ENCODE measurements around the gene PDE11A.
"Not testable (repeated sequence)": the region's sequence is repeated elsewhere in the genome, so short reads cannot be mapped to it uniquely, and the experiment has no call there.

PDE11A gene

DNA sequence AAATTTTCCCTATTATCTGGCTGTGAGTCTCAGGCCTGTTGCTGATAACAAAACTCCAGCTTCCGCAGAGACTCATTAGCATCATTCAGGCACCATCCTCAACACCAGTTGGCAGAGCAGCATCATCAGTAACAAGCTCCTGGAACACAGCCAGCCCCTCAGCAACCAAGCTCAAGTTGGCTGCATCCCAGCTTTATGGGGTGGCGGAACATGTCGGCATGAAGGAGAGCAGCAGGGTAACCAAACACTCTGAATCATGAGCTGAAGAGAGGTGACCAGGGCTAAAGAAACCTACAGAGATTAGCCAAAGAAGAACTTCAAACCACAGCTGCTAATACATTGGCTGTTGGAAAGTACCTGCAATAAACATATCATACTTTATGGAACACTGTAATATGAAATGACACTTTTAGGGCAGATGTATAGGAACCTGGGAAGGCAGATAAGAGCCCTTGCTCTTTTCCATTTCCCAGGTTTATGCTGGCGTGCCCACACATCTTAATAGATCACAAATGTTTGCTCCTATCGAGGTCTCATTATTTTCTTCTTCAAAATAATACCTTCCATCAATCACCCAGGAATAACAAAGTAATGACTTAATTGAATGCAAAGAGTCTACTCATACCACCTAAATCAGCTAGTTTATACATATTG is 63.8 kb downstream of the PDE11A start:
- DNase-seq (ENCODE audit: low spot score), result peak; percentile 21

DNA sequence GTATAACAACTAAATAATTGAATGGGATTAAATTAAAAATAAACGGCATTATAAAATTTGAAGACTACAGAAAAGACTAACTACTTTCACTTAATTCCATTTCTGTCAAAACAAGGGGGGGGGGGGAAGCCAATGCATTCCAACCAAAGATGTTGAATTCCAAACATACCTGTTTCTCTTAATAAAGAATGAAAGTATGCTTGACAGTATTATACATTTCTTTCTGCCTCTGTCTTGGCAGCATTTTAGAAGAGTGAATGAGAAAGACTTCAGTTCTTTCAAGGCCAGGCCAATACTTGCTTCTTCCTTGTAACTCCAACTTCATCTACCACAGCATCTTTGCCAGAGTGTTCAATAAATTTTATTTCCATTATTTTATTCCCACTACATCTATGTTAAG is 65.9 kb downstream of the PDE11A start:
- no peak for DNase-seq (ENCODE audit: low spot score)

DNA sequence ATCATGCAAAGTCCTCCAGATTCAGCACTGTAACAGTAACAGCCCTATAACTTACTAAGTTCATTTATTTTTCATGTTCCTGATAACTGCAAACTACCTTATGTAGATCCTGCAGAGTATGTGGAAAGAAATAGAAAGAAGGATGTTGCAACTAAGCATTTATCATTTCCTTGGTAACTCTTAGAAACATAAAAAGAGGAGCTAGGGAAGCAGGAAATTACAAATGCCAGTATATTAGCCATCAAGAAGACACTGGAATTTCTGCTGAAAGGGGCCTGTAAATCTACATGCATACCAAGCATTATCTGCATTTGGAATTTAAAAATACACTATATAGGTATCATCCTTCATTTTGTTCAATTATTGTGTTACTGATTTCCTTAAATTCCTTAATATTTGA is 66.8 kb downstream of the PDE11A start:
- DNase-seq (ENCODE audit: low spot score), result peak; percentile 19

DNA sequence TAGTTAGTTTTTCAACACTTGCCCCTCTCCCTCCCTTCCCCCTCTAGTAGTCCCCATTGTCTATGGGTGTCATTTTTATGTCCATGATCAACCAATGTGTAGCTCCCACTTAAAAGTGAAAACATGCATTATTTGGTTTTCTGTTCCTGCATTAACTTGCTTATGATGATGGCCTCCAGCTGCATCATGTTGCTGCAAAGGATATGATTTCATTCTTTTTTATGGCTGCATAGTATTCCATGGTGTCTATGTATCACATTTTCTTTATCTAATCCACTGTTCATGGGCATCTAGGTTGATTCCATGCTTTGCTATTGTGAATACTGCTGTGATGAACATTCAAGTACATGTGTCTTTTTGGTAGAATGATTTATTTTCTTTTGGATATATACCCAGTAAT is 70.5 kb downstream of the PDE11A start:
- no peak for DNase-seq (ENCODE audit: low spot score)

DNA sequence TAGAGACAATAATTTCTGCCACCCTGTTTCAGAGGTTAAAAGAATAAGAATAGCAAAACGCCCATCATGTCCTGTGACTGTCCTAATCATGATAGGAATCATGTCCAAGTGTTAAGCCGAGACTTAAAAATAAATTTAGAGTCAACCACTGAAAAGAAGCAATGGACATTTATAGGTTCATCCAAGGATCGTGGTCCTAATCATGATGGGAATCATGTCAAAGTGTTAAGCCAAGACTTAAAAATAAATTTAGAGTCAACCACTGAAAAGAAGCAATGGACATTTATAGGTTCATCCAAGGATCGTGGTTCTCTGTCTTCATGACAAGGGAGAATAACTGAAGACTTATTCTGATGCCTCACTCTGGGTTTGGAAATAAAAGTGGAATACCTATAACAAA is 73.6 kb downstream of the PDE11A start:
- no peak for DNase-seq (ENCODE audit: low spot score)

DNA sequence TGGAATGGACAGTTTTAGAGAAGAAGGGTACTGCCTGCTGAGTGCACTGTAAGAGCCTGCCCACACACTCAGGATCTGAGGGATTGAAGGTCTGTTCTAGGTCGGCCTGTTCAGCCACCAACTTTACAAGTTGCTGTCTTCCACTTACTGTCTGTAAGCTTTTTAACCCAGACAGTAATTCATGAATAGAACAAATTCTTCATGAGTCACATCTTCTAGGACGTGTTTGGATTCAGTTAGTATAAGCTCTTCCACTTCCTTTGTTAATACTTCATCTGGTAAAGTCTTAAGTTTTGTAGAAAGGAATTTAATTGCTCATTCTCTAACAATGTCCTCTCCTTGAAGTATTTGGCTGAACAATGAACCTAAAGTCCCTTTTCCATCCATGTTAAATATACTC is 74.6 kb downstream of the PDE11A start:
- peak; percentile 56 for DNase-seq (ENCODE audit: low spot score)

DNA sequence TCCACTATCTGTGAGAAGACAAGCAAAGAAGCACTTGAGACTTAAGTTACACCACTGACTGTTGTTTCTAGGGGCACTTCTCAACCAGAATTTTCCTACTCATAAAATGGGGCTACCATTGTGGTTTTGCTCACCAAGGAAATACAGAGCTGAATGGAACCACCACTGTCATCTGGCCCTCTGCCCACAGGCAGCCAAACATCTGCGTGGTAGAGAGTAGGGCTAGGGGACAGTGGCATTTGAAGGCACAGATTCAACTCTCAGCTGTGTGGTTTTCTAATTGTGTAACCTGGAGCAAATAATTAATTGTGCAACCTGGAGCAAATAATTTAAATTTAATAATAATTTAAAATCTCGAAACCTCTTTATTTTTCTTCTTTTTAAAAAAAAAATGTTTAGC is 79.6 kb downstream of the PDE11A start:
- no peak for DNase-seq (ENCODE audit: low spot score)

DNA sequence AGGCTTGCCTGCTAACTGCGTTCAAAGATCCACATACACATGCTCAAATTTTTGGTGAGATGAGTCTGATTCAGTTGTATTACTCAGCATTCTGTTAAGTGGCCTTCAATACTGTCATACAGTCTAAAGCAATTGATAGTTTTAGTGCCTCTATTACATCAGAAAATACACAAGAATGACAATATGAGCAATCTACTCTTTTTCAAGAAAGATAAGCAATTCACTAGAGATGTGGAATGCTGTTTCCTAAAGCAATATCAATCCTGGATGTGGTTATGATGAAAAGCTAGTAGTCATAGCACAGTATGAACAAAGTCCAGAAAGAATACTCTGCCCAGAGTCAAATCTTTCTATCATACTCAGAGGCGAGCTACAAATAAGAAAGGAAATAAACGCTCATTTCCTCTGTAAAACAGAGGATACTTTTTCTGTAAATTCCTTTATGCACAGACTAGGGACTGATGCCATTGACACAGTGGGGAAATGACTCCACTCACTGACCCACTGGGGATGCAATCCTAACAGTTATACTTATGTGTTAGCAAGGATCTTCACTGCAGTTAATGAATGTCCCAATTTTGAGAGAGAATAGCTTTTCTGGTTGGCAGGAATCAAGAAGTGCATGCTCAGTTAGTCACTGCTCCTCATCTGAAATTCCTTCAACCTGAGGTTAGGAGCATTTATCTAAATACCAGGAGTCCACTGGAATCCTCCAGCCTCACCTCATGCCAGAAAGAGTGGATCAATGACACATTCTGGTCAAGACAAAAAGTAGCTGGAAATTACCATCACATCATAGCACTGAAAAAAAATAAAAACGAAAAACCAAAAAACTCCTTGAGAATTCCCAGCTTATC is 83.3 kb downstream of the PDE11A start:
- DNase-seq (ENCODE audit: low spot score), result peak; percentile 76

DNA sequence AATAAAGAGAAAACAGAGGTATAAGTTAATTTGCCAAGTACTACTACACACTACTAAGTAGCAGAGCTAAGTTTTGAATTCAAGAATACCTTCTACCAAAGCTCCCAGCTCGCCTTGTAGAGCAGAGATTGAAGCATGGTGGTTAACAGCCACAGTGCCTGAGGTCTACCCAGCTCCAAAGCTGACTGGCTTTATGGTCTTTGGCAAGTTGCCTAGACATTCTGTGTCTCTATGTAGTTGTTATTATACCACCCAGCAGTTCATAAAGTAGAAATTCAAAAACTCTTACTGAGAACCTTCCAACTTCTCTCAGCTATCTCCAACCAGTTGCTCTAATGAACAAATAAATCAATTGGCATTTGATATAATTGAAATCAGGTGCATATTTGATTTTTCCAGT is 87.8 kb downstream of the PDE11A start:
- no peak for DNase-seq (ENCODE audit: low spot score)

DNA sequence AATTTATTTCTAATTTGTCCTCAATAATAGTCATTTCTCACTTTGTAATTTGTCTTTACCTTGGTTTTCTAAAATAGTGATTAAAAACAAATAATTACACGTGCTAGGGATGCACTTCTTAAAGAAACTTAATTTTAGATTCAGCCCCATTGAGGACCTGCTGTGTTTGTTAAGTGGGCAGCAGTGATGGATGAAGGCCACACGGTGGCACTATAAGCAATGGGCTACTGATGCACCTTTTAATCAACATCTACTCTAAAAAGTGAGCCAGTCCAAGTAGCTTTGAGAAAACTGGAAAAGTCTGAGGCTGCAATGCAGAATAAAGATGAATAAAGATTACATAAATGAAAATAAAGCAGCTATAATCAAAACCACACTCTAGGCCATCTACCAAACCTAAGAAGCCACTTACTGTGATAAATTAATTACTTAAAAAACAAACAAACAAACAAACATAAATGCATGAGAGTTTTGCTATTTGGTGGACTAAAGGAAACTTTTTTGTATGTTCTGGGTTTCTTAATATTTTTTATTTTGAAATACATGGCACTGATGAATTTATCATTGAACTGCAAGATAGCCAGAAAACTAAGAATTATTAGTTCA is 89.3 kb downstream of the PDE11A start:
- DNase-seq (ENCODE audit: low spot score), result peak; percentile 76

DNA sequence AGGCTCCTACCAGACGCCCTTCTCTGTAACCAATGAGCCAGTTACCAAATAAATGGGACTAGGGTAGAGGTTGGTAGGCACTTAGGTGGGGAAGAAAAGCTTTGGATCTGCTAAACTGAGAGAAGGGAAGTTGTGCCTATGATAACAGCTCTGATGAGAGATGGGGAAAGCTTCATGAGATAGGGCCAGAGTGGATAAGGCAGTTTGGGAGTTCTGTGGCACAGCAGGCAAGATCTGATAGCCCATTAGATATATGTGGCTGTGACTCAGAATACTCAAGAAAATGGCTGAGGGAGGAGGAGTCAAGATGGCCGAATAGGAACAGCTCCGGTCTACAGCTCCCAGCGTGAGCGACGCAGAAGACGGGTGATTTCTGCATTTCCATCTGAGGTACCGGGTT is 99.8 kb downstream of the PDE11A start:
- DNase-seq (ENCODE audit: low spot score), result no peak

DNA sequence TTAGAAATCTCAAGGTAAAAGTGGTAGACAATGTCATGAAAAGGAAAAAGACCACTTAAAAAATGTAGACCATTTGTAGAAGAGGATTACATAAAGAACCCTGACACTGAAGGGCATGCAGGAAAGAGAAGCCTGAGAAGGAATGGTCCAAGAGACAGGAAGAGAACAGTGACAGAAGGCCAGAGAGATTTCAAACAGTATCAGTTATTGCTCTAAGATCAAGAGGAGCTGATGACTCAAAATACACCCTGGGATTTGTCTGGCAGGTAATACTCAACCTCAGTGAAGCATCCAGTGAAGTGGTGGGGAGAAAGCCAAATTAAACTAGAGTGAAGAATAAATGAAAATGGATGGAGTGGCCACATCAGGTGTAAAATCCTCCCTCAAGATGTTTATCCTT is 100.5 kb downstream of the PDE11A start:
- DNase-seq (ENCODE audit: low spot score), result no peak

DNA sequence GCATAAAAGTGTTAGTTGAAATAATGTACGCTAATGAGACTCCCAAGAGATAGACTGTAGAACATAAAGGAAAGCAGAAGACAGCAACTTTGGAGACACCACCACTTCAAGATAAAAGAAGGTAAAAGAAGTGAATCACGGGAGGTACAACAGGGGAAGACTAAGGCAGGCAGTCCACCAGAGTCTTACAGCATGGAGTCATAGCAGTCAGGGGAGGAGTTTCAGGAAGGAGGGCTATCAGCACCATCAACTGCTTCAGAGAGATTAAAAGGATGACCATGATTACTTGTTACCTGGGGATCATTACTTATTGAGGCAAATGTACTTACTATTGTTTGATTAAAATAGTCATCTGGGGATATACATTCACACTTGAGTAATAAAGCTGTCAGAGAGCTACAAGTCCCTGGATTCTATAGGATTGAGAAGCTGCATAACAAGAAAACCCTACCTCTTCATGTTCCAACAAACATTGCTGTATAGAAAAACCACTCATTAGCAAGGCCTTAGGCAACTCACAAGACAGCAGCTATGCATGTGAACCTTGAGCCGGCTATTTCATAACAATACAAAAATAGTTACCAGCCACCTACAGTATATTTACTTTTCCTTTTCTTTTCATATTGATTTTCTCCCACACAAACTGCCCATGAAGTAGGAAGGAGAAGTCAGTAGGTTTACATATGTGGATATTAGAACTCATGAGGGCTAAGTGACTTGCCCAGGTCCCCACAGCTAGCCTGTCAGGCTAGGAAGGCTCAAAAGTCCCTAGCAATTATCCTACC is 101.7 kb downstream of the PDE11A start:
- no peak for DNase-seq (ENCODE audit: low spot score)

DNA sequence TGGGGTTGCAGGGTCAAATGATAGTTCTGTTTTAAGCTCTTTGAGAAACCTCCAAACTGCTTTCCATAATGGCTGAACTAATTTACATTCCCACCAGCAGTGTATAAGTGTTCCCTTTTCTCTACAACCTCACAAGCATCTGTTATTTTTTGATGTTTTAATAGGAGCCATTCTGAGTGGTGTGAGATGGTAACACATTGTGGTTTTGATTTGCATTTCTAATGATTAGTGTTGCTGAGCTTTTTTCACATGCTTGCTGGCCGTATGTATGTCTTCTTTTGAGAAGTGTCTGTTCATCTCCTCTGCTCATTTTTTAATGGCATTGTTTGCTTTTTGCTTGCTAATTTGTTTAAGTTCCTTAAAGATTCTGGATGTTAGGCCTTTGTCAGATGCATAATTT is 107.7 kb downstream of the PDE11A start:
- no peak for DNase-seq (ENCODE audit: low spot score)

DNA sequence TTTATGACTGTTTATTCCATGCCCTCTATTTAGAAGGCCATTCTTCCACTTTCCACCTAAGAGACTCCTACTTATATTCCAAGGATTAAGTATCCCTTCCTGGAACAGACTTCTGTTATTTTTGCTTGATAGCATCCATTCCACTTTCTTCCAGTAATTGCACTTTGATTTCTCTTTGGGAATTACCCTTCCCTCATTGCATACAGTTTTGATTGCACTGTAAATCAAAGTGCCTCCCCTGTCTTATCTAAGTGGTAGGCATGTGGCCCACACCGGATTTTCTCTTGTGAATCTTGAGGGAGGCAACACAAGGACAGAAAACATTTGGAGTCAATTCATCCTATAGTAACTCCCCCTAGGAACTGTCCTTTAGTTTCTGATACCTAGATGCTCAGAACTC is 120.4 kb downstream of the PDE11A start:
- DNase-seq (ENCODE audit: low spot score), result no peak

DNA sequence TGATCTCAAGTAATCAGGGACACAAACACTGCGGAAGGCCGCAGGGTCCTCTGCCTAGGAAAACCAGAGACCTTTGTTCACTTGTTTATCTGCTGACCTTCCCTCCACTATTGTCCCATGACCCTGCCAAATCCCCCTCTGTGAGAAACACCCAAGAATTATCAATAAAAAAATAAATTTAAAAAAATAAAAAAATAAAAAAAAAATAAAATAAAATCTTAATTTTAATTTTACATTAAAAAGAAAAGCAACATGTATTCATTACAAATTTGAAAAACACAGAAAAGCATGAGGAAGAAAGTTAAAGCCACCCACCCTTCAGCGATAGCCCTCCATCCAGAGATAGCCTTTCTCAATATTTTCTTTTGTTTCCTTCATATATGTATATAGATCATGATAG is 125.0 kb downstream of the PDE11A start:
- not testable (repeated sequence) for DNase-seq (ENCODE audit: low spot score)

DNA sequence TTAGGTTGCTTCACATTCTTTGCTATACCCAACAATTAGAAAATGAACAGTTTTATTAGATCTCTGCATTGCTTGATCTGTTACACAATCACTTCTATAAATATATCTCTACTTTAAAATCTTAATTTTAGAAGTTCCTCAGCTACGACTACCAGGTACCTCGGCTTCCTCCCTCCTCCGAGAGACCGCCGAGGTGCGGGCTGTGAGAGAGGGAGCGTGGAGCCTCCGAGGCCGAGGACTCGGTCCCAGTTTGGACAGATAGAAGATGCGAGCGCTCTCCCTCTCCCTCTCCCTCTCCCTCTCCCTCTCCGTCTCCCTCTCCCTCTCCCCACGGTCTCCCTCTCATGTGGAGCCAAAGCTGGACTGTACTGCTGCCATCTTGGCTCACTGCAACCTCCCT is 128.0 kb downstream of the PDE11A start:
- not testable (repeated sequence) for DNase-seq (ENCODE audit: low spot score)

DNA sequence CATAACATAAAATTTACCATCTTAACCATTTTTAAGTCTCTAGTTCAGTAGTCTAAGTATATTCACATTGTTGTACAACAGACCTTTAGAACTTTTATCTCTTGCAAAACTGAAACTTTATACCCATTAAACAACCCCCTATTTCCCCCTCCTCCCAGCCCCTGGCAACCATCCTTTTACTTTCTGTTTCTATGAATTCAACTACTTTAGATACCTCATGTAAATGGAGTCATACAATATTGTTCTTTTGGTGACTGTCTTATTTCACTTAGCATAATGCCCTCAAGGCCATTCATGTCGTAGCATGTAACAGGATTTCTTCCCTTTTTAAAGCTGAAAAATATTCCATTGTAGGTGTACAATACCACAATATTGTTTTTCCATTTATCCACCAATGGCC is 129.8 kb downstream of the PDE11A start:
- DNase-seq (ENCODE audit: low spot score), result no peak

DNA sequence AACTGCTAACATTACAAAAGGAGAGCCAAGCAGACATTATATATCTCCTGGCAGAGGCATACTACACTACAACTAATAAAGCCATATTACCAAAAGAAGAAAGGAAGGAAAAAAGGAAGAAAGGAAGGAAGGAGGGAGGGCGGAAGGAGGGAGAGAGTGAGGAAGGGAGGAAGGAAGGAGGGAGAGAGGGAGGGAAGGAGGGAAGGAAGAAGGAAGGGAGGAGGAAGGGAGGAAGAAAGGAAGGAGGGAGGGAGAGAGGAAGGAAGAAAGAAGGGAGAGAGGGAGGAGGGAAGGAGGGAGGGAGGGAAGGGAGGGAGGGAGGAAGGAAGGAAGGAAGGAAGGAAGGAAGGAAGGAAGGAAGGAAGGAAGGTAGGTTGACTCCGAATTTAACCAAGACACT is 133.4 kb downstream of the PDE11A start:
- DNase-seq (ENCODE audit: low spot score), result no peak

DNA sequence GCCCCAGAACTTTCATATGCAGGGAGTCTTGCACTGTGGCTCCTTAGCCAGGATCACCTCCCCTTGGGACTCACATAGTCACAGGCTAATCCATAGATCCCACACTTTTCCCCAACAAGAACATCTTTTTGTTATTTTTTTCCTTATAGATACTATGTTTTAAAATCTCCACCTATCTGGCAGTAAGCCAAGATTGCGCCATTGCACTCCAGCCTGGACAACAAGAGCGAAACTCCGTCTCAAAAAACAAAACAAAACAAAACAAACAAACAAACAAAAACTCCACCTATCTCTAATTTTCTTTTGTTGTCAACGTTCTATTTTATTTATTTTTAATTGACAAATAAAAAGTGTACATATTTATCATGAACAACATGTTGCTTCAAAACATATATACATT is 141.7 kb downstream of the PDE11A start:
- no peak for DNase-seq (ENCODE audit: low spot score)

DNA sequence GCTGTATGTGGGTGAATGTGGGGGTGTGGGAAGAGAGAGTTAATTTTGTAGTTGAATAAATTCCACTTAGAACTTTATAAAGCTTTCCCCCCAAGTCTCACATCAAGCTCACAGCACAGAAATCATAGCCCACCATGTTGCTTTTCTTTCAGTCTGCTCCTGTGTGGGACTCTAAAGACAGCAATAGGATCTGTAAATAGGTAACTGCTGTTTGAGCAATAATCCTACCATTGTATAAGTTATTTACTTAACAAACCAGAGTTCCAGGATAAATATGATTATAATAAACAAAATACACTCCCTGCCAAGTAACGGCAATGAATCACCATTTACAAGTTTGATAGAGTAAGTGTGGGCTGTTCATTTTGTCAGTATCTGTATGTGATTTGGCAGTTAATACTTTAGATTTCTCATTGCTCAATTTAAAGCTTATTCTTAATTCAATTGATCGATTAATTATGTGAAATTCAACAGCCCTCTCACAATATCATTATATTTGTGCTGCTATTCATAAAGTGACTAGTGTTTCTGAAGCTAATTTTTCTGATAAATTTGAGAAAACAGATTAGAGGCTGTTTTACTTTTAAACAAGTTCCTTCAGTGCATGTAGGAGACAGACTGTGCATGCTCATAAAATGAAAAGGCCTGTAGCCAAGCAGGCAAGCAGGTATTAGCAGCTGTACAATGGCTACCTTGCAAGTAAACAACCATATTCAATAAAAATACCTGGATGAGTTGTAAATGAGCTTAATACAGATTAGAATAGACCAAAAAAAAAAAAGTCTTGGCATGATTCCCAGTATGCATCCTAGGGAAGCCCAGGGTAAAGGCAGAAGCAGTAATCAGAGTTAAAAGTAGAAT is 142.7 kb downstream of the PDE11A start:
- DNase-seq (ENCODE audit: low spot score), result no peak

DNA sequence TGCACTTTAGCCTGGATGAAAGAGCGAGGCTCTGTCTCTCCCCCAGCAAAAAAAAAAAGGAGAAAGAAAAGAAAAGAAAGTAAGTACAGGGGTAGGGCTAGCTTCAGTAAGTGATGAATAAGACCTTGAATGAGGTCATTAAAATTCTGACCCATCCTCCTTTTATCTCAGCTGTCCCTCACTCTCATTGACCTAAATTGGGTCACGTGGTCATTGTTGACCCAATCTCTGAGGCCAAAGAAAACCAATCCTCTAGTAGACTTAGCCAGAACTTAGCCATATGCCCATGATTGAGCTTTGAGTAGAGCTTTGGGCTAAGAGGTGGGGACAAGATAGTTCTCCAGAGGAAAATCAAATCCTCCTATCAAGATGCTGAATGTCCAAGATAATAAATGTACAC is 149.3 kb downstream of the PDE11A start:
- no peak for DNase-seq (ENCODE audit: low spot score)
